Karpas-422 (cell line): ENCODE measurements around the gene SWAP70. TPM values are rescaled to one million over a fixed set of nuclear protein-coding genes. Genes with fewer than 3 reads are reported as not detected.
"Not testable (repeated sequence)": the region's sequence is repeated elsewhere in the genome, so short reads cannot be mapped to it uniquely, and the experiment has no call there.

Experiments
- DNase-seq: peaks from one replicate; pipeline ENCODE4 v3.0.0-alpha.2; 2015
- H2AFZ ChIP-seq: fragments of 200-600 bp; sonication (generic); 2 replicates; pipeline ENCODE4 v1.6.1; 2014; ENCODE audit warnings: antibody characterized with exemption, low read length, mixed read lengths
- H3K27ac ChIP-seq: fragments of 200-600 bp; sonication (generic); 2 replicates; pipeline ENCODE4 v1.5.1; 2014; ENCODE audit warnings: mild to moderate bottlenecking, low read length, moderate library complexity
- H3K27me3 ChIP-seq: fragments of 200-600 bp; sonication (generic); 2 replicates; pipeline ENCODE4 v1.6.1; 2014; ENCODE audit warnings: low read length, mixed read lengths
- H3K36me3 ChIP-seq: fragments of 200-600 bp; sonication (generic); 2 replicates; pipeline ENCODE4 v1.6.1; 2014; ENCODE audit warnings: low read length, mixed read lengths; ENCODE audit not compliant: insufficient read depth
- H3K4me1 ChIP-seq: fragments of 200-600 bp; sonication (generic); 2 replicates; pipeline ENCODE4 v1.6.1; 2014; ENCODE audit warnings: mild to moderate bottlenecking, low read length, mixed read lengths
- H3K4me2 ChIP-seq: fragments of 200-600 bp; sonication (generic); 2 replicates; pipeline ENCODE4 v1.6.1; 2014; ENCODE audit warnings: low read length, low read depth, mild to moderate bottlenecking; ENCODE audit not compliant: poor library complexity, severe bottlenecking
- H3K4me3 ChIP-seq: fragments of 200-600 bp; sonication (generic); 2 replicates; pipeline ENCODE4 v1.5.1; 2014; ENCODE audit warnings: mild to moderate bottlenecking, antibody characterized with exemption, low read length, mixed read lengths
- H3K79me2 ChIP-seq: fragments of 200-600 bp; sonication (generic); 2 replicates; pipeline ENCODE4 v1.6.1; 2014; ENCODE audit warnings: mild to moderate bottlenecking, low read length, mixed read lengths
- H3K9ac ChIP-seq: fragments of 200-600 bp; sonication (generic); 2 replicates; pipeline ENCODE4 v1.6.0; 2014; ENCODE audit warnings: low read length
- H3K9me2 ChIP-seq: fragments of 200-600 bp; sonication (generic), shearing (Covaris generic); replicated peaks from 2 replicates; pipeline ENCODE4 v1.6.0; 2014; ENCODE audit warnings: mild to moderate bottlenecking, low read length, moderate library complexity; ENCODE audit not compliant: insufficient read depth
- H3K9me3 ChIP-seq: fragments of 300-700, 200-600 bp; sonication (generic); 2 replicates; pipeline ENCODE4 v1.6.1; 2014; ENCODE audit warnings: low read length, mixed read lengths
- H4K20me1 ChIP-seq: fragments of 200-600 bp; sonication (generic); 2 replicates; pipeline ENCODE4 v1.6.1; 2014; ENCODE audit warnings: mild to moderate bottlenecking, antibody characterized with exemption, low read length, low read depth; ENCODE audit not compliant: insufficient read depth
- total RNA-seq: library from RNA; depleted of rRNA; stranded (reverse); fragments of >200 nt; shearing (Covaris generic); gene quantifications from 2 replicates; pipeline ENCODE4 v1.2.3, GENCODE V29; 2014; ENCODE audit warnings: low replicate concordance

SWAP70 gene
- total RNA-seq, 1 experiment from 2014 or later: 82.4 TPM

DNA sequence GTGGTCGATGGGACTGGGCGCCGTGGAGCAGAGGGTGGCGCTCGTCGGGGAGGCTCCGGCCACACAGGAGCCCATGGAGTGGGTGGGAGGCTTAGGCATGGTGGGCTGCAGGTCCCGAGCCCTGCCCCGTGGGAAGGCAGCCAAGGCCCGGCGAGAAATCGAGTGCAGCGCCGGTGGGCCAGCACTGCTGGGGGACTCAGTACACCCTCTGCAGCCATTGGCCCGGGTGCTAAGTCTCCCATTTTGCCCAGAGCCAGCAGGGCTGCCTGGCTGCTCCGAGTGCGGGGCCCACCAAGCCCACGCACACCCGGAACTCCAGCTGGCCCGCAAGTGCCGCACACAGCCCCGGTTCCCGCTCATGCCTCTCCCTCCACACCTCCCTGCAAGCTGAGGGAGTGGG lies 40.8 kb upstream of the SWAP70 start:
- not testable (repeated sequence) for H3K79me2 ChIP-seq, H3K4me2 ChIP-seq, H3K36me3 ChIP-seq, H3K9me3 ChIP-seq, H2AFZ ChIP-seq, H4K20me1 ChIP-seq, DNase-seq, H3K9ac ChIP-seq, H3K27me3 ChIP-seq, H3K27ac ChIP-seq, H3K4me3 ChIP-seq, H3K9me2 ChIP-seq
- H3K4me1 ChIP-seq: peaks cover 28% of the 10 kb centered on the region

- Histone ChIP-seq H3K36me3 (no peaks in the 10 kb centered on the region), H3K27me3 (no peaks in the 10 kb centered on the region), H4K20me1 (no peaks in the 10 kb centered on the region), H3K79me2 (no peaks in the 10 kb centered on the region), H3K27ac (no peak overlapping the region), H3K4me2 (no peak overlapping the region), H3K4me1 (peaks cover 21% of the 10 kb centered on the region), H3K9me3 (no peaks in the 10 kb centered on the region), H3K9ac (no peak overlapping the region), H3K9me2 (no peaks in the 10 kb centered on the region), H3K4me3 (no peak overlapping the region), H2AFZ (no peak overlapping the region)
- no peak for DNase-seq
These were observed 39.4 kb upstream of the SWAP70 start for GRCh38 chr11:9624448-9624847.

DNA sequence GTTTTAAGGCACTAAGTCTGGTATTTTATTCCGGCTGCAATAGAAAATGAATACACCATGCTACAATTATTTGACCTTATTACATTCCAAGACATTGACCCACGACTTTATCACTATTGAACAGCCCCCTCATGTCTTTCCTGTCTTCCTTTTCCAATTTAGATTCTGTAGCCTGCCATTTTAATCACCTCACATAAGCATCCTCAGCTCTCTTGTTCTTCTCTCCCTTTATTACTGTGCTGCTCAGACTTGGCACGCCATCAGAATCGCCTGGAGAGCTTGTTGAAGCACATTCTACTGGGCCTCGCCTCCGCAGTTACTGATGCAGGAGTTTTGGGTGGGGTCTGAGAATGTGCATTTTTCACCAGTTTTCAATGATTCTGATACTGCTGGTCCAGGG lies 38.7 kb upstream of the SWAP70 start:
- no peaks in the 10 kb centered on the region for H3K9me2 ChIP-seq
- no peaks in the 10 kb centered on the region for H3K79me2 ChIP-seq
- H3K4me2 ChIP-seq: no peak overlapping the region
- H3K27me3 ChIP-seq: no peaks in the 10 kb centered on the region
- H3K27ac ChIP-seq: no peak overlapping the region
- no peak overlapping the region for H3K4me3 ChIP-seq
- H2AFZ ChIP-seq: no peak overlapping the region
- peaks cover 14% of the 10 kb centered on the region for H3K4me1 ChIP-seq
- no peaks in the 10 kb centered on the region for H4K20me1 ChIP-seq
- no peaks in the 10 kb centered on the region for H3K9me3 ChIP-seq
- no peak for DNase-seq
- no peaks in the 10 kb centered on the region for H3K36me3 ChIP-seq
- H3K9ac ChIP-seq: no peak overlapping the region

DNA sequence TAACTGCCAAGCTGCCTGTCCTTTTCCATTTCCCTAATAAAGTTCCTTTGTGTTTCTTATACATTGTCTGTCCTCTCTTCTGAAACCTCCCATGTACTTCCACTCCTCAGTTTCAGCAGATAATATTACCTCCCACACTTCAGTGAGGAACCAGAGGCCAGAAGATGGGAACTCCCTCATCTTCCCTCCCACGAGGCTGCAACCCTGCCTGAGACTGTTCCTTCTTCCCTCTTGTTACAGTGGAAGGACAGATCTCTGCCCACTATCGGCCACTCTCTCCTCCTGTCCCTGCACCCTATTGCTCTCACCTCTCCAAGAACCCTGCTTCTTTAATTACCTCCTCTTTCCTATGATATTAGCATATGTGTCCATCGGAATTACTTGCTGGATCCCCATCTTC lies 38.1 kb upstream of the SWAP70 start:
- no peaks in the 10 kb centered on the region for H3K27me3 ChIP-seq
- H3K79me2 ChIP-seq: no peaks in the 10 kb centered on the region
- H3K9me3 ChIP-seq: no peaks in the 10 kb centered on the region
- H2AFZ ChIP-seq: no peak overlapping the region
- no peaks in the 10 kb centered on the region for H4K20me1 ChIP-seq
- no peak overlapping the region for H3K27ac ChIP-seq
- peaks cover 14% of the 10 kb centered on the region for H3K4me1 ChIP-seq
- H3K4me3 ChIP-seq: no peak overlapping the region
- no peaks in the 10 kb centered on the region for H3K9me2 ChIP-seq
- H3K36me3 ChIP-seq: no peaks in the 10 kb centered on the region
- DNase-seq: no peak
- no peak overlapping the region for H3K9ac ChIP-seq
- H3K4me2 ChIP-seq: no peak overlapping the region

DNA sequence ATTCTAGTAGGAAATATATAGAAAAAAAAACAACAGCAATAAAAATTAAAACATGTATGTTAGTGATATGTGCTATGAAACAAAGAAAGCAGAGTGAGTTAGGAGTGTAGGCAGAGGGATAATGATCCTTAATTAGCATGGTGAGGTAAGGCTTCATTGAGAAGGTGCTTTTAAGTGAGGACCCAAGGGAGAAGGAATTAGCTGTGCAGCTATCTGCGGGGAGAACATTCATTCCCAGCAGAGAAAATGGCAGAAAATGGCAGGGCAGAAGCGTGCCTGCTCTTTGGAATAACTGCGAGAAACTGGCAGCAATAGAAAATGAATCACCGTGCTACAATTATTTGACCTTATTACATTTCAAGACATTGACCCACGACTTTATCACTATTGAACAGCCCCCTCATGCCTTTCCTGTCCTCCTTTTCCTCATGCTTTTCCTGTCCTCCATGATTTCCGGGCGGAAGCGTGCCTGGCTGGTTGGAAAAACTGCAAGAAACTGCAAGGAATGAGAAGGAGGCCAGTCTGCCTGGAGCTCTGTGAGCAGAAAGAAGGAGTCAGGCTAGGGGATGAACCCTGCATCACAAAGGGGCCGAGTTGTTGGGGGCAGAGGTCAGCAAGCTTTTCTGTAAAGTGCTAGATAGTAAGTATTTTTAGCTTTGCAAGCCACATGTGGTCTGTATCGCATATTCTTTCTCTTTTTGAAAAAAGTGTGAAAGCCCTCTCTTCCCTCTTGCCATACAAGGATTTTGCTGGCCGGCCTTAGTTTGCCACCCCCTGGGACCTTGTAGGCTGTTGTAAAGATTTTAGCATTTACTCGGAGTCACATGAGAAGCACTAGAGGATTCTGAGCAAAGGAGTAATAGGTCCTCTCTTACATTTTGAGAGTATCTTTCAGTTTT lies 37.1 kb upstream of the SWAP70 start:
- H3K9me3 ChIP-seq: no peaks in the 10 kb centered on the region
- no peak overlapping the region for H2AFZ ChIP-seq
- H3K36me3 ChIP-seq: no peaks in the 10 kb centered on the region
- no peaks in the 10 kb centered on the region for H4K20me1 ChIP-seq
- H3K4me3 ChIP-seq: no peak overlapping the region
- H3K27ac ChIP-seq: no peak overlapping the region
- no peak overlapping the region for H3K9ac ChIP-seq
- H3K79me2 ChIP-seq: no peaks in the 10 kb centered on the region
- H3K4me2 ChIP-seq: no peak overlapping the region
- H3K27me3 ChIP-seq: no peaks in the 10 kb centered on the region
- peaks cover 14% of the 10 kb centered on the region for H3K4me1 ChIP-seq
- no peak for DNase-seq
- H3K9me2 ChIP-seq: no peaks in the 10 kb centered on the region

- Histone ChIP-seq H3K9me2 (no peaks in the 10 kb centered on the region), H3K9me3 (no peaks in the 10 kb centered on the region), H3K36me3 (no peaks in the 10 kb centered on the region), H3K4me2 (no peak overlapping the region), H3K79me2 (no peaks in the 10 kb centered on the region), H2AFZ (no peak overlapping the region), H3K9ac (no peak overlapping the region), H3K4me3 (no peak overlapping the region), H4K20me1 (no peaks in the 10 kb centered on the region), H3K4me1 (peaks cover 19% of the 10 kb centered on the region), H3K27me3 (no peaks in the 10 kb centered on the region), H3K27ac (no peak overlapping the region)
- no peak for DNase-seq
These were observed 34.8 kb upstream of the SWAP70 start for GRCh38 chr11:9629064-9629463.

- no peak overlapping the region for H3K9ac ChIP-seq
- DNase-seq: no peak
- H3K27ac ChIP-seq: no peak overlapping the region
- H3K9me2 ChIP-seq: no peaks in the 10 kb centered on the region
- H3K4me2 ChIP-seq: no peak overlapping the region
- no peaks in the 10 kb centered on the region for H4K20me1 ChIP-seq
- H3K27me3 ChIP-seq: no peaks in the 10 kb centered on the region
- no peaks in the 10 kb centered on the region for H3K9me3 ChIP-seq
- no peaks in the 10 kb centered on the region for H3K79me2 ChIP-seq
- H3K36me3 ChIP-seq: no peaks in the 10 kb centered on the region
- H3K4me3 ChIP-seq: no peak overlapping the region
- peak overlapping the region; percentile 12; the same call in 1 of the 2 replicates for H2AFZ ChIP-seq
- peaks cover 6% of the 10 kb centered on the region for H3K4me1 ChIP-seq
These were observed 30.2 kb upstream of the SWAP70 start for GRCh38 chr11:9633679-9634078.

GRCh38 chr11:9636691-9637090 lies 27.2 kb upstream of the SWAP70 start:
- H3K79me2 ChIP-seq: no peaks in the 10 kb centered on the region
- H3K9ac ChIP-seq: no peak overlapping the region
- no peak overlapping the region for H2AFZ ChIP-seq
- no peak overlapping the region for H3K27ac ChIP-seq
- no peak overlapping the region for H3K4me3 ChIP-seq
- DNase-seq: no peak
- H4K20me1 ChIP-seq: no peaks in the 10 kb centered on the region
- no peaks in the 10 kb centered on the region for H3K9me2 ChIP-seq
- H3K9me3 ChIP-seq: no peaks in the 10 kb centered on the region
- H3K27me3 ChIP-seq: no peaks in the 10 kb centered on the region
- peaks cover 9% of the 10 kb centered on the region for H3K4me1 ChIP-seq
- H3K4me2 ChIP-seq: no peak overlapping the region
- H3K36me3 ChIP-seq: no peaks in the 10 kb centered on the region
